GM12878 (cell line): Measurements from ENCODE around the gene ATF7IP. TPM values are rescaled to one million over a fixed set of nuclear protein-coding genes. Genes with fewer than 3 reads are reported as not detected.
A peak's percentile ranks its signal among the peaks of the same experiment; 100 is the strongest.

ENCODE experiments used
- BMI1 ChIP-seq: fragments of 450-650 bp; IDR thresholded peaks from 2 replicates; pipeline ENCODE4 v1.6.1; 2016; ENCODE audit warnings: mild to moderate bottlenecking, moderate library complexity, borderline replicate concordance
- EP300 ChIP-seq, 2 experiments: fragments of 150-350 bp in 1 of 2; IDR thresholded peaks; 2 replicates each; pipeline ENCODE4 v1.6.1; 2011 to 2012; ENCODE audit warnings: low read depth in 2 of 2, low read length in 2 of 2, borderline replicate concordance in 1 of 2, improper control_type of control experiment in 1 of 2, inconsistent platforms in 1 of 2; ENCODE audit not compliant: control insufficient read depth in 1 of 2
- EZH2 ChIP-seq: IDR thresholded peaks from 2 replicates; pipeline ENCODE4 v1.6.1; 2012; ENCODE audit warnings: low read depth, mild to moderate bottlenecking, control low read depth, inconsistent platforms, low read length, borderline replicate concordance; ENCODE audit not compliant: control insufficient read depth
- KAT2A ChIP-seq: conservative IDR thresholded peaks from 2 replicates; pipeline ENCODE4 v1.6.1; 2011; ENCODE audit warnings: low read depth, low read length; ENCODE audit not compliant: control insufficient read depth
- KDM1A ChIP-seq: fragments of 200-600 bp; sonication (generic); IDR thresholded peaks from 2 replicates; pipeline ENCODE4 v1.6.1; 2016; ENCODE audit warnings: borderline replicate concordance
- MTA2 ChIP-seq: fragments of 450-650 bp; IDR thresholded peaks from 2 replicates; pipeline ENCODE4 v1.6.1; 2016; ENCODE audit warnings: low read depth, mild to moderate bottlenecking, moderate library complexity
- SMARCA5 ChIP-seq: fragments of 450-650 bp; IDR thresholded peaks from 2 replicates; pipeline ENCODE4 v1.6.1; 2017; ENCODE audit warnings: mild to moderate bottlenecking
- SPI1 ChIP-seq: IDR thresholded peaks from 2 replicates; pipeline ENCODE4 v1.6.1; 2011; ENCODE audit warnings: low read depth, mild to moderate bottlenecking, low read length, moderate library complexity, borderline replicate concordance; ENCODE audit not compliant: insufficient read depth
- ZNF207 ChIP-seq: fragments of 450-650 bp; IDR thresholded peaks from 2 replicates; pipeline ENCODE4 v1.6.1; 2014; ENCODE audit warnings: antibody characterized with exemption, mild to moderate bottlenecking, borderline replicate concordance
- ZNF217 ChIP-seq: fragments of 450-650 bp; IDR thresholded peaks from 2 replicates; pipeline ENCODE4 v1.6.1; 2017; ENCODE audit warnings: antibody characterized with exemption, mild to moderate bottlenecking
- polyA plus RNA-seq, 11 experiments: library from polyadenylated mRNA; depleted of rRNA in 4 of 11; unstranded in 6 of 11; stranded (reverse) in 5 of 11; fragments of >200 nt; fragmentation: Nextera tagmentation in 4 of 11; fragmentation: Illumina TruSeq in 1 of 11; extraction: Ambion mirVana in 4 of 11; extraction: Trizol in 1 of 11; gene quantifications; 1 replicate in 1 of 11; 2 replicates in 10 of 11; pipeline versions ENCODE4 v1.2.1 to v1.2.3, GENCODE V29; 2011 to 2016; ENCODE audit warnings: inconsistent platforms in 2 of 11, missing spikeins in 2 of 11, low read depth in 1 of 11
- total RNA-seq, 4 experiments: library from RNA; depleted of rRNA in 3 of 4; stranded (reverse); fragments of >200 nt in 3 of 4; fragmentation: Illumina TruSeq in 1 of 4; extraction: Trizol in 1 of 4; gene quantifications; 2 replicates each; pipeline versions ENCODE4 v1.2.1 to v1.2.3, GENCODE V29; 2013 to 2021
- TF ChIP-seq, protein P1 (sequence below): fragments of 450-650 bp; IDR thresholded peaks from 2 replicates; pipeline ENCODE4 v1.6.1; 2016; ENCODE audit warnings: mild to moderate bottlenecking
- TF ChIP-seq, protein P2 (sequence below): IDR thresholded peaks from 2 replicates; pipeline ENCODE4 v1.6.1; 2012; ENCODE audit warnings: low read depth, low read length, improper control_type of control experiment
- TF ChIP-seq, protein P3 (sequence below): fragments of 450-650 bp; IDR thresholded peaks from 2 replicates; pipeline ENCODE4 v1.6.1; 2016; ENCODE audit warnings: mild to moderate bottlenecking
- TF ChIP-seq, protein P4 (sequence below): IDR thresholded peaks from 2 replicates; pipeline ENCODE4 v1.6.1; 2012; ENCODE audit warnings: low read length, inconsistent platforms

Gene ATF7IP
- total and polyA plus RNA-seq, 10 of the 15 experiments (the other 5 are each of a cell fraction or from before 2014, with no cell fraction given), result 6.2 to 66.6 (median 29.3) TPM

DNA sequence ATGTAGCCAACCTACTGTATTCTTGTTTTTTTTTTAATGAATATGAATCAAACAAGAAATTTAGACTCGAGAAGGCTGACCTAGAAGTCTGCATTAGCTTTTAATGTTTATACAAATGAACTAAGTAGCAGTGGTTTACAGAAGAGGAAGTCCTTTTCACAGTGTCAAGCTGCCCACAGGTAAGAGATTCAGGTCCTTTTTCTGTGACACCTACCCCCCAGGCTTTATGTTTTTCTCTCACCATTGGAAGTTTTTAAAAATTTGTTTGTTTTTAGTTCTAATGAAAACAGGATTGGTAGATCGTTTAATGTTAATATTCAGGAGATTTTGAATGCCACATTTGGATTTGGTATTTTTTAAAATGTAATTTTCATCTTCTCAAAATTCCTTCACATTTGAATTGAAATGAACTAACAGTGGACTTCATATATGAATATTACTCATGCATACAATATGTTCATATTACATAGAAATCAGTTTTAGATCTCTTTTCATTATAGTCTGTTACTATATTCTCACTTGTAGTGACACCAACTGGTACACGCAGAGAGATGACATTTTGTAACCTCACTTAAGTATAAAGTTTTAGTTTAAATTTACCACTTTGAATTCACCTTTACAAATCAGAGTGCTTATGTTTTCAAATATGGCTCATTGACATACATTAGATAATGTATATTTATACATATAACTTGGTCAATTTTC lies 29.7 kb downstream of the ATF7IP start (continued):
- TF ChIP-seq, protein P1, sequence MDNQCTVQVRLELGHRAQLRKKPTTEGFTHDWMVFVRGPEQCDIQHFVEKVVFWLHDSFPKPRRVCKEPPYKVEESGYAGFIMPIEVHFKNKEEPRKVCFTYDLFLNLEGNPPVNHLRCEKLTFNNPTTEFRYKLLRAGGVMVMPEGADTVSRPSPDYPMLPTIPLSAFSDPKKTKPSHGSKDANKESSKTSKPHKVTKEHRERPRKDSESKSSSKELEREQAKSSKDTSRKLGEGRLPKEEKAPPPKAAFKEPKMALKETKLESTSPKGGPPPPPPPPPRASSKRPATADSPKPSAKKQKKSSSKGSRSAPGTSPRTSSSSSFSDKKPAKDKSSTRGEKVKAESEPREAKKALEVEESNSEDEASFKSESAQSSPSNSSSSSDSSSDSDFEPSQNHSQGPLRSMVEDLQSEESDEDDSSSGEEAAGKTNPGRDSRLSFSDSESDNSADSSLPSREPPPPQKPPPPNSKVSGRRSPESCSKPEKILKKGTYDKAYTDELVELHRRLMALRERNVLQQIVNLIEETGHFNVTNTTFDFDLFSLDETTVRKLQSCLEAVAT, result 0 out of 2 replicates have a peak, but pooled peaks have one; percentile 49
- TF ChIP-seq KAT2A (no peak), MTA2 (peak; percentile 53; the same call in 1 of the 2 replicates), ZNF207 (peak; percentile 44; the same call in 1 of the 2 replicates), ZNF217 (peak; percentile 32; the same call in 1 of the 2 replicates), EP300 (IDR thresholded peaks at IDR 0.05; ENCODE audit: borderline replicate concordance in 1 of 2, control insufficient read depth in 1 of 2, low read depth in 2 of 2, low read length in 2 of 2) (peak in 1 of 2 experiments; percentile 47; a peak in 1 of 4 replicates), EZH2 (no peak), SMARCA5 (no peak), BMI1 (0 out of 2 replicates have a peak, but pooled peaks have one; percentile 23), SPI1 (peak; percentile 91), KDM1A (no peak)
- TF ChIP-seq, protein P2, sequence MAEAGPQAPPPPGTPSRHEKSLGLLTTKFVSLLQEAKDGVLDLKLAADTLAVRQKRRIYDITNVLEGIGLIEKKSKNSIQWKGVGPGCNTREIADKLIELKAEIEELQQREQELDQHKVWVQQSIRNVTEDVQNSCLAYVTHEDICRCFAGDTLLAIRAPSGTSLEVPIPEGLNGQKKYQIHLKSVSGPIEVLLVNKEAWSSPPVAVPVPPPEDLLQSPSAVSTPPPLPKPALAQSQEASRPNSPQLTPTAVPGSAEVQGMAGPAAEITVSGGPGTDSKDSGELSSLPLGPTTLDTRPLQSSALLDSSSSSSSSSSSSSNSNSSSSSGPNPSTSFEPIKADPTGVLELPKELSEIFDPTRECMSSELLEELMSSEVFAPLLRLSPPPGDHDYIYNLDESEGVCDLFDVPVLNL, result no peak
- TF ChIP-seq, protein P3, sequence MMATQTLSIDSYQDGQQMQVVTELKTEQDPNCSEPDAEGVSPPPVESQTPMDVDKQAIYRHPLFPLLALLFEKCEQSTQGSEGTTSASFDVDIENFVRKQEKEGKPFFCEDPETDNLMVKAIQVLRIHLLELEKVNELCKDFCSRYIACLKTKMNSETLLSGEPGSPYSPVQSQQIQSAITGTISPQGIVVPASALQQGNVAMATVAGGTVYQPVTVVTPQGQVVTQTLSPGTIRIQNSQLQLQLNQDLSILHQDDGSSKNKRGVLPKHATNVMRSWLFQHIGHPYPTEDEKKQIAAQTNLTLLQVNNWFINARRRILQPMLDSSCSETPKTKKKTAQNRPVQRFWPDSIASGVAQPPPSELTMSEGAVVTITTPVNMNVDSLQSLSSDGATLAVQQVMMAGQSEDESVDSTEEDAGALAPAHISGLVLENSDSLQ, result 0 out of 2 replicates have a peak, but pooled peaks have one; percentile 3
- TF ChIP-seq, protein P4, sequence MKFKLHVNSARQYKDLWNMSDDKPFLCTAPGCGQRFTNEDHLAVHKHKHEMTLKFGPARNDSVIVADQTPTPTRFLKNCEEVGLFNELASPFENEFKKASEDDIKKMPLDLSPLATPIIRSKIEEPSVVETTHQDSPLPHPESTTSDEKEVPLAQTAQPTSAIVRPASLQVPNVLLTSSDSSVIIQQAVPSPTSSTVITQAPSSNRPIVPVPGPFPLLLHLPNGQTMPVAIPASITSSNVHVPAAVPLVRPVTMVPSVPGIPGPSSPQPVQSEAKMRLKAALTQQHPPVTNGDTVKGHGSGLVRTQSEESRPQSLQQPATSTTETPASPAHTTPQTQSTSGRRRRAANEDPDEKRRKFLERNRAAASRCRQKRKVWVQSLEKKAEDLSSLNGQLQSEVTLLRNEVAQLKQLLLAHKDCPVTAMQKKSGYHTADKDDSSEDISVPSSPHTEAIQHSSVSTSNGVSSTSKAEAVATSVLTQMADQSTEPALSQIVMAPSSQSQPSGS, result 0 out of 2 replicates have a peak, but pooled peaks have one; percentile 17
